Sigmoid colon (tissue), 7 donors: Measurements from ENCODE around the gene EXOC6. TPM values are rescaled to one million over a fixed set of nuclear protein-coding genes. Genes with fewer than 3 reads are reported as not detected.

Source experiments
- DNase-seq: peaks from one replicate; pipeline ENCODE4 v3.0.0-alpha.2; 2019
- H3K27ac ChIP-seq, 4 donors: fragments of 200-600 bp; sonication (generic); one replicate each; pipeline ENCODE4 v1.5.1; 2016 to 2019; ENCODE audit warnings: mild to moderate bottlenecking in 1 of 4
- H3K27me3 ChIP-seq, 3 donors: fragments of 200-600 bp; sonication (generic); one replicate each; pipeline ENCODE4 v1.5.1; 2019; ENCODE audit warnings: mild to moderate bottlenecking in 1 of 3
- H3K36me3 ChIP-seq, 4 donors: fragments of 200-600 bp; sonication (generic); one replicate each; pipeline ENCODE4 v1.5.1; 2016 to 2019
- H3K4me1 ChIP-seq, 4 donors: fragments of 200-600 bp; sonication (generic); one replicate each; pipeline ENCODE4 v1.5.1; 2017 to 2019
- H3K4me3 ChIP-seq, 4 donors: fragments of 200-600 bp; sonication (generic); one replicate each; pipeline ENCODE4 v1.5.1; 2017 to 2019; ENCODE audit warnings: mild to moderate bottlenecking in 2 of 4, moderate library complexity in 1 of 4
- H3K9me3 ChIP-seq, 4 donors: fragments of 200-600 bp in 3 of 4; sonication (generic) in 3 of 4; one replicate each; pipeline versions ENCODE4 v1.5.1 to v1.6.1; 2013 to 2019
- EP300 ChIP-seq, 4 donors: sonication (generic); formaldehyde crosslinking; IDR thresholded peaks; one replicate each; pipeline ENCODE4 v1.6.1; 2017; ENCODE audit warnings: antibody characterized with exemption in 4 of 4
- POLR2A ChIP-seq, 2 donors: fragments of 450-650 bp; IDR thresholded peaks; one replicate each; pipeline ENCODE4 v1.6.1; 2016; ENCODE audit warnings: antibody characterized with exemption in 2 of 2, mild to moderate bottlenecking in 2 of 2, moderate library complexity in 2 of 2
- POLR2AphosphoS5 ChIP-seq, 4 donors: sonication (generic); formaldehyde crosslinking; IDR thresholded peaks; one replicate each; pipeline ENCODE4 v1.6.1; 2017; ENCODE audit warnings: antibody characterized with exemption in 4 of 4
- WGBS, 2 donors: extraction: QIAGEN DNeasy Blood & Tissue Kit; methylation state at CpG; one replicate each; pipeline ENCODE4 v1.1.7; 2013; 5-methylcytosine and 5-hydroxymethylcytosine counted together
- intact Hi-C: fragments of 100-400 bp; cut with DNase I; formaldehyde crosslinking; loops from one replicate; pipeline ENCODE4 v1.15.1; 2023
- polyA plus RNA-seq, 3 donors: library from polyadenylated mRNA; stranded (reverse); fragments of 200-250 nt; gene quantifications; one replicate each; pipeline ENCODE4 v1.2.3, GENCODE V29; 2013
- total RNA-seq, 4 donors: library from RNA; depleted of rRNA; stranded (reverse); fragments of >200 nt; gene quantifications; one replicate each; pipeline ENCODE4 v1.1.0, GENCODE V29; 2016
- TF ChIP-seq, protein P1 (sequence below), 4 experiments: fragments of 450-650 bp in 3 of 4; fragments of 200-600 bp in 1 of 4; IDR thresholded peaks; one replicate each; pipeline ENCODE4 v1.5.1; 2016 to 2019; ENCODE audit warnings: antibody characterized with exemption in 4 of 4, mild to moderate bottlenecking in 3 of 4, moderate library complexity in 2 of 4
- donor health status: healthy with polysubstance abuse.
- donor health status: Bipolar disorder and iron deficiency.
- donor health status: healthy.

Gene EXOC6
- total and polyA plus RNA-seq, 7 donors, result 6.6 to 20.2 (median 16.6) TPM

DNA sequence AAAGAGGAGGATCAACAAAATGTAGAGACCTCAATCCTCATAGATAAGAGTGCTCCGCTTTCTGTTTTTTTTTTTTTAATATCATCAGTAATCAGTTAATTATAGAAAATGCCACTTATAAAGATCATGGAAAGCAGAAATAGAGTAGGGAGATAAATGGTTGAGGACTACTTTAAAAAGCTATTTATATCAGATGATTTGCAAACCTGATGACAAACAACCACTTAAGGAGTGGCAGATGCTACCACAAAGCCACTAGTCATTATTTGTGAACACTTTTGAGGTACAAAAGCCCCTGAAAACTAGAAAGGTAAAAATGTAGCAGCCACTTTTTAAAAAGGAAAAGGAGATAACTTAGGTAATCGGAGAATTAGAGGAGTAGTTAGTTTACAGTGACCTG, 113.3 kb downstream of the EXOC6 start:
- no peaks in the 10 kb centered on the region for H3K27me3 ChIP-seq
- no peak overlapping the region for H3K4me3 ChIP-seq
- H3K9me3 ChIP-seq, result no peaks in the 10 kb centered on the region
- H3K27ac ChIP-seq, result no peak overlapping the region
- intact Hi-C loops, result no loop called here
- peaks cover 0 to 3% (median 0%) of the 10 kb centered on the region in 4 donors for H3K4me1 ChIP-seq
- H3K36me3 ChIP-seq, result peaks cover 0 to 16% (median 0%) of the 10 kb centered on the region in 4 donors
- DNase-seq, result no peak
- TF ChIP-seq, protein P1, sequence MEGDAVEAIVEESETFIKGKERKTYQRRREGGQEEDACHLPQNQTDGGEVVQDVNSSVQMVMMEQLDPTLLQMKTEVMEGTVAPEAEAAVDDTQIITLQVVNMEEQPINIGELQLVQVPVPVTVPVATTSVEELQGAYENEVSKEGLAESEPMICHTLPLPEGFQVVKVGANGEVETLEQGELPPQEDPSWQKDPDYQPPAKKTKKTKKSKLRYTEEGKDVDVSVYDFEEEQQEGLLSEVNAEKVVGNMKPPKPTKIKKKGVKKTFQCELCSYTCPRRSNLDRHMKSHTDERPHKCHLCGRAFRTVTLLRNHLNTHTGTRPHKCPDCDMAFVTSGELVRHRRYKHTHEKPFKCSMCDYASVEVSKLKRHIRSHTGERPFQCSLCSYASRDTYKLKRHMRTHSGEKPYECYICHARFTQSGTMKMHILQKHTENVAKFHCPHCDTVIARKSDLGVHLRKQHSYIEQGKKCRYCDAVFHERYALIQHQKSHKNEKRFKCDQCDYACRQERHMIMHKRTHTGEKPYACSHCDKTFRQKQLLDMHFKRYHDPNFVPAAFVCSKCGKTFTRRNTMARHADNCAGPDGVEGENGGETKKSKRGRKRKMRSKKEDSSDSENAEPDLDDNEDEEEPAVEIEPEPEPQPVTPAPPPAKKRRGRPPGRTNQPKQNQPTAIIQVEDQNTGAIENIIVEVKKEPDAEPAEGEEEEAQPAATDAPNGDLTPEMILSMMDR (IDR thresholded peaks at IDR 0.05), result no peak
- no peak for TF ChIP-seq POLR2AphosphoS5 (IDR thresholded peaks at IDR 0.05)
- TF ChIP-seq EP300 (IDR thresholded peaks at IDR 0.05), result no peak
- WGBS, 2 donors, result 96 to 98% methylated on average over 2 of the region's 2 CpGs

DNA sequence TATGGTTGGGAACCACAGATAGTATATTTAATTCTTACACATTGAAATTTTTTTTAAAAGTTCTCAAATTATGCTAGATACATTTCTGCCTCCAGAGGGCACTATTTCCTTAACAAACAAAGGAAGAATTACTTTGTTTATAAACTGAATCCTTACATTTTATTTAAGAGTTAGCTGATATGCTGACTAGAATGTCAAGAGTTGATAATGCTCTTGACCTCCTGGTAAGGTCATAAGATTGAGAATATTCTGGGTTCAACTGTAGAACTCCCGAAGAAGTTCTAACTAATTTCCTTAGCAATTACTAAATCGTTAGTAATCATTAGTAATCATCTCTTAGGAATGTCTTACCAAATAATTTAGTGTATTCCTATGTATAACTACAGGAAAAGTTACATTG, 117.0 kb downstream of the EXOC6 start:
- intact Hi-C loops, result no loop called here
- WGBS, 2 donors, result 65 to 73% methylated on average over 2 of the region's 2 CpGs
- Histone ChIP-seq H3K27ac (no peak overlapping the region), H3K4me3 (no peak overlapping the region), H3K9me3 (no peaks in the 10 kb centered on the region), H3K27me3 (no peaks in the 10 kb centered on the region), H3K36me3 (no peaks in the 10 kb centered on the region), H3K4me1 (peaks cover 0 to 3% (median 0%) of the 10 kb centered on the region in 4 donors)
- TF ChIP-seq POLR2AphosphoS5 (IDR thresholded peaks at IDR 0.05), result no peak
- TF ChIP-seq, protein P1 (IDR thresholded peaks at IDR 0.05), result peak in 2 of 4 experiments; percentile 33 to 63
- no peak for DNase-seq

DNA sequence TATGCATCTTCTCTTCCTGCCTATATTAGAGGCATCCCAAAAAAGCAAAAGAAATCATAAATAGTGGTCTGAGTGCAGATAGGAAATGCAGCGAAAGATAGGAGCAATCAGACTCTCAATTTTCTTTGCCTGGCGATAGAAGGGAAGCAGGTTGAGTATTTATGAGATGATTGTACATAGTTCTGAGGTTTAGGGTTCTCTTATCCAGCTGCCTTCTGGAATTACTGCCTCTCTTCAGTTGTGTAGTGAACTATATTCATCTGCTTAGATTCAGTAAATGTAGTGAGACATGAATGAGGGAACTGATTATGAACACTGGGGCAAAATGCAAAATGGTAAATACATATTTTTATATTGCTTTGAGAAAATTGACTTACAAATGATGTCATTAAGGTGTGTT, 119.3 kb downstream of the EXOC6 start:
- DNase-seq, result no peak
- H3K9me3 ChIP-seq, result no peaks in the 10 kb centered on the region
- intact Hi-C loops, result no loop called here
- no peaks in the 10 kb centered on the region for H3K27me3 ChIP-seq
- no peaks in the 10 kb centered on the region for H3K36me3 ChIP-seq
- no peak overlapping the region for H3K27ac ChIP-seq
- no peak overlapping the region for H3K4me3 ChIP-seq
- 95 to 97% methylated on average over 2 of the region's 2 CpGs for WGBS, 2 donors
- TF ChIP-seq POLR2A (IDR thresholded peaks at IDR 0.05), result no peak
- TF ChIP-seq, protein P1 (IDR thresholded peaks at IDR 0.05), result no peak
- no peak for TF ChIP-seq POLR2AphosphoS5 (IDR thresholded peaks at IDR 0.05)
- no peak for TF ChIP-seq EP300 (IDR thresholded peaks at IDR 0.05)
- peaks cover 0 to 6% (median 2%) of the 10 kb centered on the region in 4 donors for H3K4me1 ChIP-seq

DNA sequence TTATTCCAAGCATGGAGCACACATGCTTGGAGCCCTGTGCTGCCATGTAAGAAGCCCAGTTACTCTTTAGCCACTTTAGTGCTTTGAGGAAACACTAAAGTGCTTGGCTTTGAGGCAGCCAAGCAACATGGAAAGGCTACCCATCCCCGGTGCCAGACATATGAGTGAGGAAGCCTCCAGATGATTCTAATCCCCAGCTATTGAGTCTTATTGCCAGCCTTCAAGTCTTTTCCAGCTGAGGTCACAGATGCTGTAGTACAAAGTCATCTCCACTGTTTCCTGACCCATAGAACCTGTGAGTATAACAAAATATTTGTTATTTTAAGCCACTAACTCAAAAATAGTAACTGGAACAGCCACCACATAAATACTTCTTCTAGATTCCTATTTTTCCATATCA, 120.8 kb downstream of the EXOC6 start:
- no peaks in the 10 kb centered on the region for H3K27me3 ChIP-seq
- no peak overlapping the region for H3K4me3 ChIP-seq
- 94 to 96% methylated on average over 1 of the region's 1 CpG for WGBS, 2 donors
- no peak overlapping the region for H3K27ac ChIP-seq
- no peaks in the 10 kb centered on the region for H3K9me3 ChIP-seq
- intact Hi-C loops, result no loop called here
- TF ChIP-seq POLR2AphosphoS5 (IDR thresholded peaks at IDR 0.05) (no peak), EP300 (IDR thresholded peaks at IDR 0.05) (no peak), POLR2A (IDR thresholded peaks at IDR 0.05) (no peak)
- TF ChIP-seq, protein P1 (IDR thresholded peaks at IDR 0.05), result no peak
- H3K36me3 ChIP-seq, result no peaks in the 10 kb centered on the region
- H3K4me1 ChIP-seq, result peaks cover 0 to 6% (median 2%) of the 10 kb centered on the region in 4 donors
- no peak for DNase-seq
